ENCODE results near the gene GRHL1.

Gene GRHL1

GRCh38 chr2:9972621-9973479 is 21.4 kb downstream of the GRHL1 start:
- DNase-seq (ENCODE audit: low read depth), result no peak

DNA sequence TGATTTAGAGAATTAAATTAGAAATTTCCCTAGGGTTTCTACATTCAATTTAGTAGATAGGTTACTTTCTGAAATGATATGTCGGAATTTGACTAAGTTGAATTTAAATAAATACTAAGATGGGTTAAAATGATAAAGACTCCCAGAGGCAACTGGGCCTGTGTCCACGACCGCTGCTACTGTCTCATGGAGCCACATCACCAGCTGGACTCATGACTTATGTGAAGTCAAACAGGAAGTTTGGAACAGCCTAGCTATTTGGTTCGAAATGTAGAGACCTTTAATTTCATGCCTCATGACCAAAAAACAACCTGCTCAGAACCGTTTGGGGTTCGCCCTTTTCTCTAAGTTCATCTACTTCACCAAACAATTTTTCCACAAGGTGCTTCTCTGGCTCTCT is 22.2 kb downstream of the GRHL1 start:
- DNase-seq (ENCODE audit: low read depth), result no peak

GRCh38 chr2:9974343-9974742 is 22.9 kb downstream of the GRHL1 start:
- no peak for DNase-seq (ENCODE audit: low read depth)

DNA sequence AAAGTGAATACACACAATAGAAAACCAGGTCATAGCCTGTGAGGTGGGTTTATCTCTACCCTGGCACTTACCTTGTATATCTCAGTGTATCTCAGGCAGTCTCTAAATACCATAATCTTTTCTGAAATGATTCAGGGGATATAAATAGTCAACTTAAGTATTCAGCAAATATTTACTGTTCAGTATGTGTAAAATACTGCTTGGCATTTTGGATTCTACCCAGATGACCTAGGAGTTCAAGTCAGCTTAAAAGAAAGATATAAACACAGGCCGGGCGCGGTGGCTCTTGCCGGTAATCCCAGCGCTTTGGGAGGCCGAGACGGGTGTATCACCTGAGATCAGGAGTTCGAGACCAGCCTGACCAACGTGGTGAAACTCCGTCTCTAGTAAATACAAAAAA is 23.8 kb downstream of the GRHL1 start:
- DNase-seq (ENCODE audit: low read depth), result no peak

DNA sequence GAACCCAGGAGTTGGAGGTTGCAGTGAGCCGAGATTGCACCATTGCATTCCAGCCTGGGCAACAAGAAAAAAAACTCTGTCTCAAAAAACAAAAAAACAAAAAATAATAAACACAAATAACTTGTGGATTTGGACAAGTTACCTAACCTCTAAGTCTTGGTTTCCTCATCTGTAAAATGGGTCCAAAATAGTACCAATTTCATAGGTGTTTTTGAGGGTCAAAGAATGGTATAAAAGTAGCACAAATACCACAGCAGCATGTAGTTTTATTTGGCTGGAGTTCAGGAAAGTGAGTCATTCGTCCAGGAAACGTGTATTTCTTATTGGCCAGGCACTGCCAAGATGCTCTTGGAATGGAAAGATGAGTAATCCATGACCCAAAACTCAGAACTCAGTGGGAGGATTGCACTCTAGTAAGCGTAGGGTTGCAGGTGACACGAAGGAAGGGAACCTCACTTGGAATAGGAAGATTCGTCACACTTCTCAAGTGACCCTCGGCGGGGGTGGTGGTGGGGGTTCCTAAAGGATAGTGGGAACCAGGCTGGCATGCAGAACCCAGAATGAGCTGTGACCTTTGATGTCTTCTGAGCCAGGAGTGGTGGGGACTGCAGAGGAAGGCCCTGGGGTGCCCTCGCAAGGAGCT is 24.4 kb downstream of the GRHL1 start:
- DNase-seq (ENCODE audit: low read depth), result no peak

DNA sequence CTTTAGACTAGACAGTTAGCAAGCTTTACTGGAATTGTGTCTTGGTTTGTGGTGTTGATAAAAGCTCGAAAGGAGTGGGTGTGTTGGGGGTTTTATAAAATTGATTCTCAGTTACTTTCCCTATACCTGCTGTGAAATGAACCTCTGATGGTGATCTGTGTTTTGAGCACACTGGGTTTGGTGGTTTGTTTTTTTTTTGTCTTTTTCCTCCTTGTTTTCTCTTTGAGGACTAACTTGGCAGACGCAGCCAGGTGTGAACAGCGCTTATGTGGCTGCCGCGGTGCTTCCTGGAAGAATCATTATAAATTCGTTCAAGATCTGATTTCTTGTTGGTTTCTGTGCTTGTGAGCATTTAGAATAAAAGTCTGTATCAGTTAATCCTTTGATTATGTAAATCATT is 28.5 kb downstream of the GRHL1 start:
- no peak for DNase-seq (ENCODE audit: low read depth)

DNA sequence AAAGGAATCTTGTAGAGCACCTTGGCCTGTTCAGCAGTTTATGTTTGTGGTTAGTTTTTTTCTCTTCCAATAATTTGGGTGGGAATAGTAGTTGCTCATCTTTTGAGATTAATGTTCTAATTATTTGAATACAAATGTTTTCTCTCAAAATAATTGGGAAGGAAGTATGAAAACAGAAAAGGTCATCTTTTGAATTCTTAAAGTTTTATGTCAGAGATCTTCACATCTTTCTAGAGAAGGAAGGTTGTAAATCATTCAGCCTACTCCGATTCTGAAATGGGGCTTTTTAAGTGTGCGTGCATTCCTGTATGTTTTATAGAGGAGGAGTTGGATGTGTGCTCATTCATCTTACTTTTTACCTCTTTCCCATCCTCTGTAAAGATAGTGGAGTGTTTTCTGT is 29.0 kb downstream of the GRHL1 start:
- no peak for DNase-seq (ENCODE audit: low read depth)

GRCh38 chr2:9981655-9982054 is 30.2 kb downstream of the GRHL1 start:
- no peak for DNase-seq (ENCODE audit: low read depth)

- no peak for DNase-seq (ENCODE audit: low read depth)
These were observed 30.8 kb downstream of the GRHL1 start for GRCh38 chr2:9982248-9982647.

DNA sequence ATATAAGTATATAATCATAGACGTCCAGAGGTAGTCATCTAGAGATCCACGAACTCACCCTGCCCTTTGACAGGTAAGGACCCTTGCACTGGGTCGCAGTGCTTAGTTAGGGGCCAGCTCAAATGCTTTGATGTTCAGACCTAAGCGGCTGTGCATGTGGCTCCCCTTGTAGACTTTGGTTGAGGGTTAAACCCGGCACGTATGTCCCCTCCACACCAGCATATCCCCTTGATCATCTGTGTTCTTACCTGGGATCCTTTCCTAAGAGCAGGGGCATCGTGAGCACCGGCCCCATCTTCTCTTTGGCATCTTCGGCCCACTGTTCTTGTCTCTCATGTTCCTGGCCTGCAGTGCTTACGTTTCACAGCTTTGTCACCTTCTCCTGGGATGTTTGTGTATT is 31.4 kb downstream of the GRHL1 start:
- DNase-seq (ENCODE audit: low read depth), result no peak

GRCh38 chr2:9983401-9984216 is 32.1 kb downstream of the GRHL1 start:
- no peak for DNase-seq (ENCODE audit: low read depth)

DNA sequence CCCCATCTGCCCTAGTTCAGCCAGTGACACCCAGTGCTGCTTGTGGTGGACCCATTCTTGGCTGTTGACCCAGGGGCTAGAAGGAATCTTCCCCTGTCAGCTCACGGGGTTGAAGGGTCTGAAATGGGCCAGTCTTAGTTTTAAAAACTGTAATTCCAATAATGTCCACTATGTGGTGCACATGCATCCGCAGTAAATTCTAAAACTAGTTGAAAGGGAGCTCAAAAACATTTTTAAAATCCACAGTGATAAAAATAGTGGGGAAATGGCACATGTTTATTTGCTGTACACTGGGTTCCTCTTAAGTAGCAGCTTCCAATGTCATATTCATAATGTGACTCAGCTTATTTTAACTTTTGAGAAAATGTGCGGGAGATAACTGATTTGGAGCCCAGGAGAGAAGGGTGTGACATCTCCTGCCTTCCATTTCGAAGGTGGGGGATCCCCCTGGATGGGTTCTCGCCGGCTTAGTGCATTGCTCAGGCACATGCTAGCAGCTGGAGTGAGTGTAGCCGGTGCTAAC is 32.8 kb downstream of the GRHL1 start:
- DNase-seq (ENCODE audit: low read depth), result no peak

DNA sequence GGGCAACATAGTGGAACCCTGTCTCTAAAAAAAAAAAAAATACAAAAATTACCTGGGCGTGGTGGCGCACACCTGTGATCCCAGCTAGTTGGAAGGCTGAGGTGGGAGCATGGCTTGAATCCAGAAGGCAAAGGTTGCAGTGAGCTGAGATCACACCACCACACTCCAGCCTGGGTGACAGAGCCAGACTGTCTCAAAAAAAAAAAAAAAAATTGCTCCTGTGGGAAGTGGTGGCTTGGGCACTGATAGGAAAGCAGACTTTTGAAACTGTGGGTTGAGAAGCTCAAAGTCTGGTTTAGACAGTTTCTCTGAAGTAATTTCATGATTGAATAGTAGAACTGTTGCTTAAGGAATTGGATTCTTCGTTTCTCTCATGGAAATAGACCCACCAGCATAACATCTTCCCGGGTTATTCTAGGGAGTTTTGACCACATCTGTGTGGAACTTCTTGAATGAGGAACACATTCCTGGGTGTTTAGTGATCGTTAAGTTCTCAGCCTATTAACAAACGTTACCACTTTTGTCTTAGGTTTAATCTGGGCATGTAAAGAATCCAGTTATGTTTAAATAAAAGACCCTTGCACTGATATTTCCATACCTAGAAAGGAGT is 33.5 kb downstream of the GRHL1 start:
- no peak for DNase-seq (ENCODE audit: low read depth)

GRCh38 chr2:9985531-9986328 is 34.2 kb downstream of the GRHL1 start:
- DNase-seq (ENCODE audit: low read depth), result no peak

GRCh38 chr2:9988320-9988719 is 36.8 kb downstream of the GRHL1 start:
- no peak for DNase-seq (ENCODE audit: low read depth)

DNA sequence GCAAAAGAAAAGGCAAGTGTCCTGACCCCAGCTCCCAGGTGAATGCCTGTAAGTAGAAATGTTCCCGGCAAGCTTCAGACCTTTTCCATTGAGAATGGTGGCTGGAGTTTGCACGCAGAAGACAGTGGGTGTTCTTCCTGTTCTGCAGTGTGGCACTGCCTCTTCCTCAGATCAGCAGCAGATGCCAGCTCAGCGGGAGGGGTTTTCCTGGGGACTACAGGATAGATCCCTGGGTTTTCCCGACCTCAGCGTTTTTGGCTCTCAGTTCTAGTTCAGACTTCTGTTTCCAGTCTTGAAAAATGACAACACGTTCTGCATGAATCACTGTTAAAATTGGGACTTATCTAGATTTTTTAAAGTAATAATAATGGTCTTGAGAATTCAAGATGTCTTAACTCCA is 39.2 kb downstream of the GRHL1 start:
- DNase-seq (ENCODE audit: low read depth), result no peak

DNA sequence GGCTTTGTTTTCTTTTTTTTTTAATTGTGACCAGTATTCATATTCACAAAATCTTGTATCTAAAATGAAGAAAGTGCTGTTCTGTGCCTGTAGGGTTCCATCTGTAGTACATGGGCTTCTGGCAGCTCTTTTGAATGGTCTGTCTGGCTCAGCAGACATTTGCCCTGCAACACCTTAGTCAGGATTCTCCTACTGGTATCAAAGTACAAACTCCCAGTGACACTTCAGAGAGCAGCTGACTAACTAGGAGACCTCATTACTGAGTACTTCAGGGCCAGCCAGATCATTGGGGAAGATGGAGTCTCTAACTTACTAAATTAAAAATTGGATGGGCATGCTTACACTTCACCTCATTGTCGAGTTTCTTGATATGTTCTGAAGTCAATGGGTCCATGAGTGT is 39.7 kb downstream of the GRHL1 start:
- DNase-seq (ENCODE audit: low read depth), result no peak

- DNase-seq (ENCODE audit: low read depth), result no peak
These were observed 40.4 kb downstream of the GRHL1 start for GRCh38 chr2:9991829-9992273.

- no peak for DNase-seq (ENCODE audit: low read depth)
These were observed 41.1 kb downstream of the GRHL1 start for GRCh38 chr2:9992427-9993187.

DNA sequence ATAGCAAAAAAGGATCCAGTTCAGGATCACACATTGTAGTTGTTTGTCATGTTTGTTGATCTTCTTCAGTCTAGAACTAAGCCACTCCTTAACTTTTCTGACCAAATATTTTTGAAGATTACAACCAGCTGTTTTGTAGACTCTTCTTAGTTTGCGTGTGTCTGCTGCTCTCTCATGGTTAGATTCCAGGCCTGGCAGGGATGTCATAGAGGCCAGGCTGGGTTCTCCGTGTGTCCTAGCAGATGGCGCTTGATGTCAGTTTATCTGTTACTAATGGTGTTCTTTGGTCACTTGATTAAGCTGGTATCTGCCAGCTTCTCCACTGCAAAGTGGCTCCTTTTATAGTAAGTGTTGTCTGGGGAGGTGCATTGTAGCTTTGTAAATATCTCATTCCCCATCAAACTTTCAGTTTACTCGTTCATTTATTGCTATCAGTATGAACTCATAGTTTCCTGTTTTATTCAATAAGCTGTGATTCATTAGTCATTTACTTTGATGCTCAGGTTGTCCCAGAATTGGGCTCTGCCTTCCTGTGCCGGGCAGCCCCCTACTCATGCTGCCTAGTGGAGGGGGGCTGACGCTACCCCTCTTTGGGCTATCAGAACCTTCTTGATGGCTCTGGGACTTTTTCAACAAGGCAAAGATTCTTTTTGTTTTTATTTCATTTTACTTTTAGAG is 42.1 kb downstream of the GRHL1 start:
- DNase-seq (ENCODE audit: low read depth), result no peak
